ENCODE results near the gene DHRS12.

- TF ChIP-seq CTCF (IDR thresholded peaks at IDR 0.05) (no peak), POLR2A (IDR thresholded peaks at IDR 0.05) (no peak)
Measured at GRCh38 chr13:51768976-51769375, 35.0 kb downstream of the DHRS12 start.

All from testis (tissue), 2 donors.